HS-27A (cell line): ENCODE data around the gene NUTM1.
A peak's percentile ranks its signal among the peaks of the same experiment; 100 is the strongest.
"Not testable (repeated sequence)": the region's sequence is repeated elsewhere in the genome, so short reads cannot be mapped to it uniquely, and the experiment has no call there.

Experiments
- DNase-seq: peaks from one replicate; pipeline ENCODE4 v3.0.0-alpha.2; 2012; ENCODE audit warnings: low read depth, missing footprints

The NUTM1 gene

DNA sequence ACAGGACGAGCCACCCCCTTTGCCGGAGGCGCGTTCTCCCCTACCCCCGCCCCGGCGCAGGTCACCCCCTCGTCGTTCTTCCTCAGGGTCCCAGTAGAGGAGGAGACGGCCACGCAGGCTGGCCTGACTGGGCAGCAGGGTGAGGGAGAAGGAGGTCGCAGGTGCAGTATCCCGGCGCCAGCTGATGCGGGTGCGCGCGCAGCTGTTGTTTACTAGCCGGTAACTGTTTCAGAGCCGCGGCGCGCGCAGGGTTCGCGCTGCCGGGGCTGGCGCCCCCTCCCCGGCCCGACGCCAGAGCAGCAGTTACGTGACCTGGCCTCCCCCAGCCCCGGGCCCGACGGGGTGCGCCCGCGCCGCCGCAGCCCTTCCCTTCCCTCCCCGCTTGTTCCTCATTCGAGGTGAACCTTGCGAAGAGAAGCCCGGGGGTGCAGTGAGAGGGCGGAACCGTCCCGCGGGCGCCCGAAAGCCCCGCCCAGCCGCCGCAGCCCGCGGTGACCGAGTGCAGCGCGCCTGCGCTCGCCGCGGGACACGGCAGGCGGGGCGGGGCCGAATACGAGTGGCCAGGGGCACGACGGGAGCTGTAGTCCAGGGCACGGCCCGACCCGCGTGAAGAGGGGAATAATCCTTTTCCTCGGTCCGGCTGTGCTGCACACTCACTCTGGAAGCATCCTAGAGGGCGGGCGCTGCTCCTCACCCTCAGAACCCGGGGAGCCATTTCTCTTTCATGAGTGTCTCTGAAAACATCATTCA is 5.4 kb upstream of the NUTM1 start, which contains the start of gene SLC12A6:
SLC12A6 (minus strand) TSS at position 225 of the 750 bp plus-strand sequence. CDS start 1,101 bp downstream, outside the sequence.
- DNase-seq = peak; percentile 86

DNA sequence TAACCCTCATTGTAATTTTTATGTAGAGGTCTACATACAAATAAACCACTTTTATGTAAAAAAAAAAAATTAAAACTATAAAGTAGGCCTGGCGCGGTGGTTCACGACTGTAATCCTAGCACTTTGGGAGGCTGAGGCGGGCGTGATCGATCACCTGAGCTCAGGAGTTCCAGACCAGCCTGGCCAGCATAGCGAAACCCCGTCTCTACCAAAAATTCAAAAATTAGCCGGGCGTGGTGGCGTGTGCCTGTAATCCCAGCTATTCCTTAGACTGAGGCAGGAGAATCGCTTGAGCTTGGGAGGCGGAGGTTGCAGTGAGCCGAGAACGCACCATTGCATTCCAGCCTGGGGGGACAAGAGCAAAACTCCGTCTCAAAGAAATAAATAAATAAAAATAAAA is 4.8 kb upstream of the NUTM1 start:
- no peak for DNase-seq

DNA sequence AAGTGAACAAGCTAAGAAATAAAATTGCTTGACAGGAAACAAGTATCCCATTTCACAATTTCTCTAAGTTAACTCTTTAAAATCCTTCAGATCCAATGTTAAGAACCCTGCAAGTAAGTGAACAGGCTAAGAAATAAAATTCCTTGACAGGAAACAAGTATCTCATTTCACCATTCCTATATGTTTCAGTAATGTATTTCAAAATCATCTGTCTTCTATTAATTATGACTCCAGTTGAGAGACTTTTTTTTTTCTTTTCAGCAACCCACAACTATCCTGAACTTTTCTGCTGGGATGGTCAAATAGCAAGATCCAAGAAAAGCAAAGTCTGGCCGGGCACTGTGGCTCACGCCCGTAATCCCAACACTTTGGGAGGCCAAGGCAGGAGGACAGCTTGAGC is 3.2 kb upstream of the NUTM1 start:
- DNase-seq = no peak

DNA sequence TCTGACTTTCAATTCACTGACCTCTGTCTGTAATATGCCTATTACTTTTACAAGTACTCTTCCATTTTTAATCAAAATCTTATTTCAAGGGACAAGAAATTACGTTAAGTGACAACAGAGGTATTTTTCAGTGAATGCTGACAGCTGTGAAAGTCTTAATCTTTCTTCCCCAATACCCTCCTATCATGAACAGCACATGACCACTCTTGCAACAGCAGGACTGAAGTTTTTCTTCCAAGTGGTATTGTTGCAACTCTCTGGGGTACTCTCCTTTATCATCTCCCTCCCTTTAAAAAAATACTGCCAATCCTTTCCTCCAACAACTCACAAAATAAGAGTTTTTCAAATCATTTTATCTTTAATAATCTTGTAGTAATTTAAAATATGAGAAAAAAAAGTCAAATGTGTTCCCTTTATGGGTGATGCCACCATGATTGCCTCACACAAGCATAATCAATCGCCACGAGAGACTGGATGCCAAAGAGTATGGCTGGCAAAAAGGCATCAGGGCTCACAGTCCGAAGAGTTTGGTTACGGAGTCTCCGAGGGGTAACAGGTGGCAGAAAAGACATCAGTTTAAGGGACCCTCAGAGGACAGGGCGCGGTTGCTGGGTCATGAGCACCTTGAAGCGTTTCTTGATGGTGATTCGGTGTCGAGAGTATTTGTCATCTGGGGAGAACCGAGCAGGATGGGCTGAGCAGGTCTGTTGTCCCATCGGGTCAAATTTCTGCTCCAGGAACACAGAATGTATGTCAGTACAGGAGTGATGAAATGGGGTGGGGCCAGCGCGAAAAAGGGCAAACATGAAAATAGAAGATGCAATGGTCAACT is 1.5 kb upstream of the NUTM1 start:
- no peak for DNase-seq

DNA sequence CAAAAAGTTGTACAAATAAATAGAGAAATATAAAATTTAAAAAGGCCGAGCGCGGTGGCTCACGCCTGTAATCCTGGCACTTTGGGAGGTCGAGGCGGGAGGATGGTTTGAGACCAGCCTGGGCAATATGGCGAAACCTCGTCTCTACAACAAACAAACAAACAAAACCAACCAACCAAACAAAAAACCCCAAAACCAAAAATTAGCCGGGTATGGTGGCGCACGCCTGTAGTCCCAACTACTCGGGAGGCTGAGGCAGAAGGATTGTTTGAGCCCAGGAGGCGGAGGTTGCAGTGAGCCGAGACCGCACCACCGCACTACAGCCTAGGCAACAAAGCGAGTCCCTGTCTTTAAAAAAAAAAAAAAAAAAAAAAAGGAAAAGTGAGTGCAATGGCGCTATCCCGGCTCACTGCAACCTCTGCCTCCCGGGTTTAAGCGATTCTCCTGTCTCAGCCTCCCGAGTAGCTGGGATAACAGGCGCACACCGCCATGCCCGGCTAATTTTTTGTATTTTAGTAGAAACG is 840 bp upstream of the NUTM1 start:
- not testable (repeated sequence) for DNase-seq

DNA sequence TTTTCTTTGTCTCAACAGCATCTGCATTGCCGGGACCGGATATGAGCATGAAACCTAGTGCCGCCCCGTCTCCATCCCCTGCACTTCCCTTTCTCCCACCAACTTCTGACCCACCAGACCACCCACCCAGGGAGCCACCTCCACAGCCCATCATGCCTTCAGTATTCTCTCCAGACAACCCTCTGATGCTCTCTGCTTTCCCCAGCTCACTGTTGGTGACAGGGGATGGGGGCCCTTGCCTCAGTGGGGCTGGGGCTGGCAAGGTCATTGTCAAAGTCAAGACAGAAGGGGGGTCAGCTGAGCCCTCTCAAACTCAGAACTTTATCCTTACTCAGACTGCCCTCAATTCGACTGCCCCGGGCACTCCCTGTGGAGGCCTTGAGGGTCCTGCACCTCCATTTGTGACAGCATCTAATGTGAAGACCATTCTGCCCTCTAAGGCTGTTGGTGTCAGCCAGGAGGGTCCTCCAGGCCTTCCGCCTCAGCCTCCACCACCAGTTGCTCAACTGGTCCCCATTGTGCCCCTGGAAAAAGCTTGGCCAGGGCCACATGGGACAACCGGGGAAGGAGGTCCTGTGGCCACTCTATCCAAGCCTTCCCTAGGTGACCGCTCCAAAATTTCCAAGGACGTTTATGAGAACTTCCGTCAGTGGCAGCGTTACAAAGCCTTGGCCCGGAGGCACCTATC is 5.0 kb downstream of the NUTM1 start:
- DNase-seq = no peak

DNA sequence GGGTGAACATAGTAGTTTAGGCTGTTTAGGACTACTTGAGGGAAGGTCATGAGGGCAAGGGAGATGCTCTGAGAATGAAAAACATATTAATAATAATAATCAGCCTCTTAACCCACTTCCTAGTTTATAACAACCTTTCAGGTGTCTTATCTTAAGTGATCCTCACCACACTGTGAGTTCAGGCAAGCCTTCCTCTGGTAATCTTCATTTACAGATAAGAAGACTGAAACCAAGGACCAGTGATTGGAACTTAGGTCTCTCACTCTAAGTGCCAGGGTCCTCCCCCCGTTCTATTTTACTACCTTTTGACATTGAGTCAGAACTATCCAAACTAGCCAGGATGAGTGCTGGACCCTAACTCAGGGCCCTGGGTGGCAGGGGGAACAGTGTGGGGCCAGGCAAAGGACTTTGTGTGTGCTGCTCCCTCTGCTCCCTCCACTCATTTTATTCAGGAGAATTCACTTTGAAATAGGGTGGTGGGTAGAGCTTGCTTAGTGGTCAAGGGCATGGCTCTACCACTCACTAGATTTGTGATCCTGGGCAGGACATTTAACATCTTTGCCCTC is 5.7 kb downstream of the NUTM1 start:
- no peak for DNase-seq

DNA sequence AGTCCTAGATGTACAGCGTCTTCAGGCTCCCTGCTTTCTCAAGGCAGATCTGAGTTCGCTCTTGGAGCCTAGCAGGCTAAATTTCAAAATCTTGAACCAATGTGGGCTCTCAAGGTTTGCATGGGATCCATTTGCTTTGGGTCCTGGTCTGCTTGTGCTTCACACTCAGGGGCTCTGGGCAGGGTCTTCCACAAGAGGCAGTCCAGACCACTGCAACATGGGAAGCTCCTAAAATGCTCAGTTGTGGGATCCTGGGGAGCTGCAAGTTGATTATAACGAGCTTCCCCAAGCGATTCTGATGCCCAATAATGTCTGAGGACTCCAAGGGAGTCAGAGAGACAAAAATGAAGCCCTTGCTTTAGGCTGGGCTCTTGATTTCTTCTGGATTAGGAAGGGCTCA is 6.7 kb downstream of the NUTM1 start:
- DNase-seq = no peak

DNA sequence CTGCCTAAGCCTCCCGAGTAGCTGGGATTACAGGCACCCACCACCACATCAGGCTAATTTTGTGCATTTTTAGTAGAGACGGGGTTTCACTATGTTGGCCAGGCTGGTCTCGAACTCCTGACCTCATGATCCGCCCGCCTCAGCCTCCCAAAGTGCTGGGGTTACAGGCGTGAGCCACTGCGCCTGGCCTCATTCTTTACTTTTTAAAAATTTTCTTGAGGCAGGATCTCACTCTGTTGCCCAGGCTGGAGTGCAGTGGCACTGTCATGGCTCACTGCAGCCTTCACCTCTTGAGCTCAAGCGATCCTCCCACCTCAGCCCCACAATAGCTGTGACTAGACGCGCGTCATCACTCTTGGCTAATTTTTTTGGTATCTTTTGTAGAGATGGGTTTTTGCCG is 9.9 kb downstream of the NUTM1 start:
- not testable (repeated sequence) for DNase-seq

DNA sequence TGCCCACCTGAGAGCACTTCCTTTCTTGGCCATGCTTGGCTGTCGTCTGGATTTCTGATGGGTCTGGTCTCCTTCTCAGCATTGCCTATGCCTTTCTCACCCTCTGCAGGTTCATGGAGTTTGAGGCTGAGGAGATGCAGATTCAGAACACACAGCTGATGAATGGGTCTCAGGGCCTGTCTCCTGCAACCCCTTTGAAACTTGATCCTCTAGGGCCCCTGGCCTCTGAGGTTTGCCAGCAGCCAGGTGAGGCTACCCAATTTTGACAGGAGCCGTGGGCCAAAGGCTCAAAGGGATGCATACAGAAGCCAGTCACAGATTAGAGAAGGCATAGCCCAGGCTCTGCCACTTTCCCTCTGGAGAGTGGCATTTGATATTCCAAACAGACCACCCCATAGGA is 10.5 kb downstream of the NUTM1 start:
- DNase-seq = no peak

DNA sequence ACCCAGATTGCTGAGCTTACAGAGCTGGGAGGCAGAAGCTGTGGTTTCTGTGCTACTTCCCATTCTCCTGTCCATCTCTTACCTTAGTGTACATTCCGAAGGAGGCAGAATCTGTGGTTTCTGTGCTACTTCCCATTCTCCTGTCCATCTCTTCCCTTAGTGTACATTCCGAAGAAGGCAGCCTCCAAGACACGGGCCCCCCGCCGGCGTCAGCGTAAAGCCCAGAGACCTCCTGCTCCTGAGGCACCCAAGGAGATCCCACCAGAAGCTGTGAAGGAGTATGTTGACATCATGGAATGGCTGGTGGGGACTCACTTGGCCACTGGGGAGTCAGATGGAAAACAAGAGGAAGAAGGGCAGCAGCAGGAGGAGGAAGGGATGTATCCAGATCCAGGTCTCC is 11.2 kb downstream of the NUTM1 start:
- DNase-seq = no peak

DNA sequence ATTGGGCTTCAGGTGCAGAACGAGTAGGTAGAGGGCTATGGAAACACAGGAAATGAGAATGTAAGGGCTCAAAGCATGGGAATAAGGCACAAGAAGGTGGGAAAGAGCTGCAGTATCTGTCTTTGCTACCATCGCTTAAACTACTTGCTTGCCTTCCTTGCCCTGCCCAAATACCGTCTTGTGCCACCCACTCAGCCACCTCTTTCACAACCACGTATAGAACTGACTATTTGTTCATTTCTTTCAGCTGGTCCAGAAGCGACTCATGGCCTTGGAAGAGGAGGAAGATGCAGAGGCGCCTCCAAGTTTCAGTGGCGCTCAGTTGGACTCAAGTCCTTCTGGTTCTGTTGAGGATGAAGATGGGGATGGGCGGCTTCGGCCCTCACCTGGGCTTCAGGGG is 12.1 kb downstream of the NUTM1 start:
- no peak for DNase-seq

DNA sequence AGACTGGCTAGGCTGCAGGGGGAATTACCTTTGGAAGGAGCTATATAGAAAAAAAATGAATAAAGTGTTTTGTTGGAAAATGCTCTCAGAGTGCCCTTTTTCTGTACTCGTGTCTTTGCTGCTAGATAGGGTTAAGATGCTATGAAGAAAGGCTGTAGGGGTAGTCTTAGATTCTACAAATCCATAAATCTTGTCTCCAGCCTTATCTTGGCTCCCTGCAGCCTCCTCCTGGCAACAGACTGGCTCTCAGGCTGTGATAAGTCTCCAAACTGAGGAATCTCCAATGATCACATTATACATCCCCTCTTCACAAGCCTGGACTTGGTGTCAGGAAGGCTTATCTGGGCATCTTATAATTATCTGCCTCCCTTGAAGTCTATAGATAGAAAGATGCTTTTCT is 14.5 kb downstream of the NUTM1 start:
- DNase-seq = no peak

DNA sequence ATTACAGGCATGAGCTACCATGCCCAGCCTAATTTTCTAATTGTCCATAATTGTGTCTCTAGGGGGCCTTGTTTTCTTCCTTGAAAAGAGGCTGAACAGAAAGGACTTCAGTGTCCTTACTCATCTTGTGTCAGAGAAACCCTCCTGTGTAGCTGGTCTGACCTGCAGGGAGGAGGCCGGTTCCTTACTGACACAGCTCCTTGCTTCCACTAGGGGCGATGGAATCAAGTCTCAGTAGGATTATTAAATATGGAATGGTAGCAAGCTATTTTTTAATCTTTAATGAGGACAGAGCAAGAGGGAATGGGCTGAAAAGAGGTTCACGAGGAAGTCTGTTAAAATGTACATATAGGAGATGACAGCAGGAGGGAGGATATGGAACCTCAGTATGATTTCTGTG is 15.3 kb downstream of the NUTM1 start:
- no peak for DNase-seq

DNA sequence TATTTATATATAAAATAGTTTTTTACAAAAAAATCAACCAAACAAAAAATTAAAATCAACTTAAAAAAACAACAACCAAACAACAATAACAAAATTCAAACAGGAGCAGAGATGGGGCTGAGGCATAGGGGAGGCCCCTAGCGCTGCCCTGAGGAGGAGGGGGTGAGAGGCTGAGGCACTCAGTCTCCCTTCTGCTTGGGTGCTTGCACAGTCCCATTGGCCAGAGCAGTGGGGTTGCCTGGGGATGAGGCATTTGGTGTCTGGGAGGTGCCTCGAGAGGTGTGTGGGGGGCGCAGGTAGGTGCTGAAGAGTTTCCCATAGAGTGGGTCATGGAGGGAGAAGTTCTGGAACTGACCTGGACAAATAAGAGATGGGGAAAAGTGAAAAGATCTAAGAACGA is 15.8 kb downstream of the NUTM1 start:
- no peak for DNase-seq

DNA sequence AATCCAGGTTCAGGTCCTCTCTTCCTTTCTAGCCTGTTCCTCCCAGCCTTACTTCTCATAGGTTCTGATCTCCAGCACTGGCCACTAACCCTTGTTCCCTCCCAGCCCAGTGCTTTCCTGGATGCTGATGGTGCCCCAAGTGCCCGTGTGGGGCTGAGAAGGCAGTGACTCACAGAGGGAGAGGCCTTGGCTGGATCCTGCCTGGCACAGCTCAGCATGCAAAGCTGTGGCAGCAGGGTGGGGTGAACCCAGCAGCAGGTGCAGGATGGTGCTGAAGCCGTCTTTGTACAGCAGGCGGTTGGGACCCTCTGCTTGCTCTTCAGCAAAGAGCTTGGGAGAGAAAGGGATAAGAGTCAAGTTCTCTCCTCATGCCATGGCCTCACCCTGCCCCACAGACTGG is 16.3 kb downstream of the NUTM1 start:
- DNase-seq = no peak

DNA sequence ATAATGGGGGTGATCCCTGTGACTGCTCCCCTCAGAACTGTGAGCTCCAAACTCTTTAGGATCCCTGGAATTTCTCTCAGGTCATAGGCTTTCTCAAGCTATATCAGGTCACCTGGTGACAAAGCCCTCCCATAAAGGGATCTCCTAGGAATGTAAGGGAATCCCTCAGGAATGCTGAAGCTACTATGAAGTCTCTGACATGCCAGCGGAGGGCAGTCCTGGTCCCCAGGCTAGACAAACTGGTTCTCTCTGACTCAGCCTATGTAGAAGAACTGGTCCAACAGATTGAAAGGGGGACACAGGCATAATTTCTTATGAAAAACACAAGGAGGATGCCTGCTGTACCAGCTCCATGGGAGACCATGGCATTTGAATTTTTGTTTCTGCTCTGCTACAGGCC is 17.2 kb downstream of the NUTM1 start:
- no peak for DNase-seq

DNA sequence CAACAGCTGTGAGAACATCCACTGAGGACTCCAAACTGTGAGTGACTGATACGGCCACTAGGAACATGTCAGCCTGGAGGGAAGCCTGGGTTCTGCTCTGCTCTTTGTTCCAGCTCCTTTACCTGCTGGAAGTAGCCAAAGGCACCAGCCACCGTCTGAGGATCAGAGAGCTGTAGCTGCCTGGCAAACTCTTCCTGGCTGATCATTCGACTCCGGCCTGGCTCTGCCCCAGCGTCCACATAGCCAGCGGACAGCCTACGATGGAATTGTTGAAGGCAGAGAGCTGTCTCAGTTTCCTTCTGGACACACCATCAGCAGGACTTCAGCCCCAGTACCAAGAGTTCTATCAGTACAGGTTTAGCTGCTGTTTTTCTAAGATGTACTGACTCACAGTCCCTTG is 18.2 kb downstream of the NUTM1 start:
- no peak for DNase-seq

DNA sequence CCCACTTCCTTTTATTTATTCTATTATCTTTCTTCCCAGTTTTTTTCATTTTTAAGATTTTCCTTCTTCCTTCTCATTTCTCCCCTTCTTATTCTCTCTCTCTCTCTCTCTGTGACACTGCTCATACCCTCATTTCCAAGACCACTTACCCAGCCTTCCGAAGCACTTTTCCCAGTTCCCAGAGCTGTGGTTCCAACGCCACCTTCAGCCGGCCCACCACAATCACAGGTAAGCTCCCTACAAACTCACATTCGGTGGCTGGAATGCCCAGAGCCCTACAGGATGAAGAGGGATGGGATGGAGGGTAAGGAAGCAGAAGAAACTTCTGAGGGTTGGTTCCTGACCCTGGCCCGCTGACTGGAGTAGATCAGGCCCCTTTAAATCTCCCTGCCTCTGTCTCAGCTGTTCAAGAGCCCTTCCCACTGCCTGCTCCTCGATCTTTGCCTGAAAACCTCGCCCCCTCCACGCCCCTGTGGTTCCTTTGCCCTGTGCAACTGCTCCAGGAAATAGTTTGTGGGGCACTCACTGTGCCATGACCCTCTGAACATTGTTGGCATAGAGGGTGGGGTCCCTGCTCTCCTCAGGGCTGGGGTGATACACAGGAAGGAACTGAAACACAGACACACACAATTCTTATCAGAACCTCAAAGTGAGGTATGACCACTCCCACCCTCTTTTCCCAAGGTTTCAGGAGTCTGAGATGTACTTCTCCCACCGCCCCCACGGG is 19.1 kb downstream of the NUTM1 start:
- no peak for DNase-seq

DNA sequence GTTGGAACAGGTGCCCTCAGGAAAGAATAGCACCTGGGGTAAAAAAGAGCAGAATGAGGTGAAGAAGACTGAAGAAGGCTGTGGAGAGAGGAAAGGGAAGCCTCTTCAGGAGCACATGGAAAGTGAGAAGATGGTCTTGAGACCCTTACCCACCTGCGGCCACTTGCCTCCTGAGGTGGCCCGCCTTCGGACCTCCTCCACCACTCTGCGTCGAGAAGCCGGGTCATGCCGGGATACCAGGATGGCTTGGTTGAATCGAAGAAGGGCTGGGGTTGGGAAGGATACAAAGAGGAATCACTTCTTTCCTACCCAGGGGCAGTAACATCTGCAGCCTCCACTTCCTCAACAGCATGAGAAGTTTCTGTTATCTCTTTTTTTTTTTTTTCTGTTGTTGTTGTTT is 20.9 kb downstream of the NUTM1 start:
- no peak for DNase-seq

DNA sequence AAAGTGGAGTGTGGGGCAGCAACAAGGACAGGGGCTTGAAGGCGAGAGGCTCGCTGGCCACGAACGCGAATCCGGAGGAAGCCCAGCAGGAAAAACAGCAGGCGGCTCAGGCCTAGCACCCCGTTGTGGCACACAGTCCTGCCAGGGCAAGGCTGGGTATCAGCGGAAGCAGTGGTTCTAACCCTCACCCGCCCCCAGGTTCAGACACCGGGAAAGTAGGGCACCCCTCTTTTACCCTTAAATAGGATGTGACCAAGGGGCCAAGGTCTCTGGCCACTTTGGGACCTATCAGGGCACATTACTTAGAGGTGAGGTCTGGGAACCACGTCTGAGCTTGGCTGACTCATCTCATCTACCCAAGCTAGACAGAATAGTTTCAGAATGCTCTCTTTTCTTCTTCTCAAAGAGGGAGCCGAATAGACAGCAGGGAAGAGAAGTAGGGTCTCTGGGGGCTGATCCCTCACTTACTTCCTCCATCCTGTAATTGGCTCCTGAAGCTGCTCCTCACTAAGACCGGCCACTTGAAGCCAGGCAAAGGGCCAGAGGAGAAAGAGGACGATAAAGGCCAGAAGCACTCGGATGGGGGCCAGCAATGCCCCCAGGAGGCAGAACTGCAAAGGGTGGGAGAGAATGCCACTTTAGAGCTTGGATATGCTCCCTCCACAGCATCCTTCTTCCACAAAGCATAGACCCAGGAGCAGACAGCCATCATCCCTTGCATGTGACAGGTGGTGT is 22.1 kb downstream of the NUTM1 start:
- no peak for DNase-seq
